B cell (primary cell): Measurements from ENCODE around the gene ERICH6B.

ENCODE experiments used
- CTCF ChIP-seq: fragments of 200-600 bp; IDR thresholded peaks from one replicate; pipeline ENCODE4 v1.8.0; 2022; ENCODE audit warnings: antibody characterized with exemption, mild to moderate bottlenecking
- EZH2 ChIP-seq: IDR thresholded peaks from 2 replicates; pipeline ENCODE4 v1.6.1; 2012; ENCODE audit warnings: borderline replicate concordance, low read depth, mild to moderate bottlenecking, moderate library complexity, low read length; ENCODE audit not compliant: insufficient read depth, poor library complexity, severe bottlenecking

DNA sequence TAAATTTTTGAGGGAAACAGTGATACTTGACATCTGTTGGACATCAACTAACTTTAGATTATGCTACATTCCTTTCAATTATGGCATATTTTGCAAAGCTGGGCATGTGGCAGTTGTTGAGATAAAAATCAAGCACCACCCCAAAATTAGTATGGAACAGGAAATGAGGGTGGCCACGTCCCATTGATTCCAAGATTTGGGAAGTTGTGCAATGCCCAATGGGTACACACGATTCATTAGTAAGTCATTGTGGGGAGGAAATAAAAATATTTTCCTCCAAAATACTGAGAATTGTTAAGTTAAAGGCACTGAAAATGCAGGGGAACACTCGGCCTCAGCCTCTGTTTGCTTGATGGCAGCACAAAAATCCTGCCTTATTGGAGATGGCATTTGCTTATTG lies 7.6 kb downstream of the ERICH6B start:
- no peak for TF ChIP-seq CTCF
- TF ChIP-seq EZH2, result no peak
